Choroid plexus epithelial cell (primary cell): Measurements from ENCODE around the gene ZBTB40.

Source experiments
- DNase-seq: peaks from one replicate; pipeline ENCODE4 v3.0.0-alpha.2; 2010; ENCODE audit warnings: low read depth
- H3K4me3 ChIP-seq: 2 replicates; pipeline ENCODE4 v1.5.1; 2011; ENCODE audit warnings: low read depth, mild to moderate bottlenecking, control low read depth, low read length, moderate library complexity
- TF ChIP-seq, protein P1 (sequence below): conservative IDR thresholded peaks from 2 replicates; pipeline ENCODE4 v1.5.1; 2011; ENCODE audit warnings: low read depth, mild to moderate bottlenecking, control low read depth, inconsistent platforms, low read length, moderate library complexity

The ZBTB40 gene

DNA sequence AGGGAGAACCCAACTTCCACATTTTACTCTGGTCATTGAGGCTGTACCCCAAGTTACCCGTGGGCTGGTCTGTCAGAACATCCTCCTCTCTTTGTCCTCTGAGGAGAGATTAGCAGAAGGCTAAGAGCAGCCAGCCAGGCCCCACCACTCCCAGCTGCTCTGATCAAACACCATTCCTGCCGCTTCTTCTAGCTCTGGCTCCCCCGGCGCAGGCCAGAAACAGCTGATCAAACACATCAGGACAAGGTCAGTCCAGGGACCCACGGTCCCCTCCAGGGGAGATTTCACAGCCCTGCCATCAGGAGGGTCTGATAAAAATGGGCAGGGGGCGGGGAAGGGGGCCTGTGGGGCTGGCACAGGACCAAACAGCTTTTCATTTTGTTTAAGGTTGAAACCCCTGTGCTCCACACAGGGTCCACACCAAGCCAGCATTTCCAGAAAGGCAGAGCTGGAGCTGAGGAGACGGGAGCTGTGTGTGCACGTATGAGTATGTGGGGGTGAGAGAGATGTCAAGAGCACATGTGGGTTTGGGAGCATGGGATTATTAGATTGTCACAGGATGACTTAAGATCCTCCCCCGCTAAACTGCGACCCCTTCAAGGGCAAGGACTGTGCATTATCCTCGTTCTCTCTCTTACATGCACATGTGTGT is 81.7 kb downstream of the ZBTB40 start:
- TF ChIP-seq, protein P1, sequence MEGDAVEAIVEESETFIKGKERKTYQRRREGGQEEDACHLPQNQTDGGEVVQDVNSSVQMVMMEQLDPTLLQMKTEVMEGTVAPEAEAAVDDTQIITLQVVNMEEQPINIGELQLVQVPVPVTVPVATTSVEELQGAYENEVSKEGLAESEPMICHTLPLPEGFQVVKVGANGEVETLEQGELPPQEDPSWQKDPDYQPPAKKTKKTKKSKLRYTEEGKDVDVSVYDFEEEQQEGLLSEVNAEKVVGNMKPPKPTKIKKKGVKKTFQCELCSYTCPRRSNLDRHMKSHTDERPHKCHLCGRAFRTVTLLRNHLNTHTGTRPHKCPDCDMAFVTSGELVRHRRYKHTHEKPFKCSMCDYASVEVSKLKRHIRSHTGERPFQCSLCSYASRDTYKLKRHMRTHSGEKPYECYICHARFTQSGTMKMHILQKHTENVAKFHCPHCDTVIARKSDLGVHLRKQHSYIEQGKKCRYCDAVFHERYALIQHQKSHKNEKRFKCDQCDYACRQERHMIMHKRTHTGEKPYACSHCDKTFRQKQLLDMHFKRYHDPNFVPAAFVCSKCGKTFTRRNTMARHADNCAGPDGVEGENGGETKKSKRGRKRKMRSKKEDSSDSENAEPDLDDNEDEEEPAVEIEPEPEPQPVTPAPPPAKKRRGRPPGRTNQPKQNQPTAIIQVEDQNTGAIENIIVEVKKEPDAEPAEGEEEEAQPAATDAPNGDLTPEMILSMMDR, result no peak
- no peak overlapping the region for H3K4me3 ChIP-seq
- DNase-seq, result no peak

GRCh38 chr1:22534951-22535350 is 83.3 kb downstream of the ZBTB40 start:
- DNase-seq, result no peak
- TF ChIP-seq, protein P1, result no peak
- H3K4me3 ChIP-seq, result no peak overlapping the region

- TF ChIP-seq, protein P1, result no peak
- DNase-seq, result no peak
- no peak overlapping the region for H3K4me3 ChIP-seq
These were observed 83.7 kb downstream of the ZBTB40 start for GRCh38 chr1:22535399-22535798.

- DNase-seq, result peak; percentile 22
- no peak overlapping the region for H3K4me3 ChIP-seq
- TF ChIP-seq, protein P1, result no peak
These were observed 84.9 kb downstream of the ZBTB40 start for GRCh38 chr1:22536506-22536905.

GRCh38 chr1:22537441-22538139 is 85.9 kb downstream of the ZBTB40 start:
- TF ChIP-seq, protein P1, result no peak
- no peak for DNase-seq
- no peak overlapping the region for H3K4me3 ChIP-seq

- no peak overlapping the region for H3K4me3 ChIP-seq
- TF ChIP-seq, protein P1, result no peak
- DNase-seq, result no peak
These were observed 88.0 kb downstream of the ZBTB40 start for GRCh38 chr1:22539510-22540118.

DNA sequence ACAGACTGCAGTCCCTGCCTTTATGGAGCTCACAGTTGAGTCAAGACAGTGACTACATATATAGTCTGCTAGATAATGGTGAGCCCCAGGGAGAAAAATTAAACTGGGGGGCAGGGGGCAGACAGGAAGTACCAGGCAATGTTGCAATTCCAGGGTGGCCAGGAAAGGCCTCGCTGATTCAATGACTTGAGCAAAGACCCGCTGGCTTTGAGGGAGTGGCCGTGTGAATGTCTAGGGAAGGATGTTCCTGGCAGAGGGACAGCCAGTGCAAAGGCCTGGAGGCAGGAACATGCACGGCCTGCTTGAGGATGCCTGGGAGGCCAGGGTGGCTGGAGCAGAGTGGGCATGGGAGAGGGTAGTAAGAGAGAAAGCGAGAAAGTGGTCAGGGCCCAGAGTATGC is 88.7 kb downstream of the ZBTB40 start:
- TF ChIP-seq, protein P1, result no peak
- no peak for DNase-seq
- no peak overlapping the region for H3K4me3 ChIP-seq
